GM10248 (cell line): ENCODE data around the gene CNBP.
"Not testable (repeated sequence)": the region's sequence is repeated elsewhere in the genome, so short reads cannot be mapped to it uniquely, and the experiment has no call there.

ENCODE experiments used
- CTCF ChIA-PET: fragments of 300-600 bp; sonication (Branson Sonifier 250); formaldehyde crosslinking; extraction: SDS; loops from one replicate; lab custom pipeline; 2021; ENCODE audit warnings: antibody characterized with exemption; lab: Yijun Ruan, JAX
- POLR2A ChIA-PET: fragments of 350-650 bp; sonication (Branson Sonifier 250); formaldehyde crosslinking; extraction: SDS; loops from one replicate; lab custom pipeline; 2020; ENCODE audit warnings: antibody characterized with exemption; lab: Yijun Ruan, JAX
- DNase-seq: peaks from one replicate; pipeline ENCODE4 v3.0.0; 2012; ENCODE audit errors: extremely low spot score
- CTCF ChIP-seq: IDR thresholded peaks from 2 replicates; pipeline ENCODE4 v1.5.1; 2012; ENCODE audit warnings: mild to moderate bottlenecking, low read depth; ENCODE audit errors: extremely low read depth, missing control alignments, control extremely low read depth

CNBP gene

GRCh38 chr3:129162729-129163579, 20.7 kb downstream of the CNBP start:
- POLR2A ChIA-PET = interaction anchor here (0.7 to 1.4 kb wide), 2 partner anchors 18 to 23 kb away, joined by 3 read pairs; no protein-coding TSS in a partner anchor
- DNase-seq = no peak
- CTCF ChIA-PET = interaction anchor here (0.7 to 3.9 kb wide), 19 partner anchors 9 to 263 kb away, joined by 3 to 29 read pairs (median 4); partner anchors contain the start of gene COPG1
- TF ChIP-seq CTCF = peak; percentile 14

- ChIA-PET POLR2A (interaction anchor here (0.5 to 1.5 kb wide), 6 partner anchors 15 to 157 kb away, joined by 3 read pairs; partner anchors contain the start of gene RAB43), CTCF (interaction anchor here (1.0 to 3.9 kb wide), 19 partner anchors 10 to 264 kb away, joined by 3 to 29 read pairs (median 5); partner anchors contain the start of genes COPG1 and RAB43)
- no peak for TF ChIP-seq CTCF
- DNase-seq = no peak
Observed at GRCh38 chr3:129161860-129162271, 21.8 kb downstream of the CNBP start.

- TF ChIP-seq CTCF = peak; percentile 81
- CTCF ChIA-PET = interaction anchor here (1.0 to 3.9 kb wide), 17 partner anchors 10 to 145 kb away, joined by 3 to 29 read pairs (median 5); partner anchors contain the start of genes COPG1 and RAB43
Observed at GRCh38 chr3:129160891-129161859, 22.5 kb downstream of the CNBP start, which contains the start of gene ISY1. Gene ISY1 (minus strand): TSS chr3:129161063. CDS start chr3:129160975, 88 bp downstream.

GRCh38 chr3:129144786-129145185, 38.9 kb downstream of the CNBP start:
- CTCF ChIA-PET = interaction anchor here (1.2 to 2.2 kb wide), 4 partner anchors 10 to 26 kb away, joined by 3 to 8 read pairs (median 4); partner anchors contain the start of gene RAB43

More at GRCh38 chr3:129160891-129161859, 22.5 kb downstream of the CNBP start, which contains the start of gene ISY1:
- POLR2A ChIA-PET = interaction anchor here (0.5 to 1.5 kb wide), 6 partner anchors 14 to 157 kb away, joined by 3 read pairs; partner anchors contain the start of gene RAB43
- peak; percentile 91 for DNase-seq

GRCh38 chr3:129141011-129141410, 42.7 kb downstream of the CNBP start:
- DNase-seq = not testable (repeated sequence)

More at GRCh38 chr3:129144786-129145185, 38.9 kb downstream of the CNBP start:
- no peak for TF ChIP-seq CTCF
- DNase-seq = no peak
- POLR2A ChIA-PET = no interaction called here

GRCh38 chr3:129139911-129140310, 43.8 kb downstream of the CNBP start:
- no peak for TF ChIP-seq CTCF
- DNase-seq = no peak
- POLR2A ChIA-PET = interaction anchor here (0.6 kb wide), 1 partner anchor 23 kb away, joined by 3 read pairs; no protein-coding TSS in a partner anchor
- CTCF ChIA-PET = interaction anchor here (1.5 kb wide), 1 partner anchor 15 kb away, joined by 4 read pairs; no protein-coding TSS in a partner anchor

More at GRCh38 chr3:129141011-129141410, 42.7 kb downstream of the CNBP start:
- CTCF ChIA-PET = interaction anchor here (1.5 kb wide), 1 partner anchor 16 kb away, joined by 4 read pairs; no protein-coding TSS in a partner anchor
- POLR2A ChIA-PET = not testable (repeated sequence)

- POLR2A ChIA-PET, DNase-seq: not testable (repeated sequence)
- CTCF ChIA-PET = interaction anchor here (0.6 kb wide), 1 partner anchor 13 kb away, joined by 3 read pairs; no protein-coding TSS in a partner anchor
Observed at GRCh38 chr3:129136275-129136674, 47.4 kb downstream of the CNBP start.
